Gastroesophageal sphincter (tissue), 4 donors: ENCODE measurements around the gene NUP50. TPM values are rescaled to one million over a fixed set of nuclear protein-coding genes. Genes with fewer than 3 reads are reported as not detected.

Experiments
- ATAC-seq: fragments of 150-250 bp; one replicate; pipeline ENCODE4 v1.9.1; 2016; ENCODE audit warnings: mild to moderate bottlenecking, moderate library complexity
- H3K27ac ChIP-seq, 4 donors: fragments of 200-600 bp; sonication (generic) in 3 of 4; 1 replicate in 3 of 4; 2 replicates in 1 of 4; pipeline ENCODE4 v1.5.1; 2016 to 2019
- H3K27me3 ChIP-seq: fragments of 200-600 bp; sonication (generic); one replicate; pipeline ENCODE4 v1.5.1; 2019
- H3K36me3 ChIP-seq, 2 donors: fragments of 200-600 bp; sonication (generic); one replicate each; pipeline ENCODE4 v1.5.1; 2019; ENCODE audit warnings: control low read depth in 1 of 2
- H3K4me1 ChIP-seq, 3 donors: fragments of 200-600 bp; sonication (generic); 1 replicate in 2 of 3; 2 replicates in 1 of 3; pipeline ENCODE4 v1.5.1; 2016 to 2019; ENCODE audit warnings: control low read depth in 2 of 3
- H3K4me3 ChIP-seq, 2 donors: fragments of 200-600 bp; sonication (generic); one replicate each; pipeline ENCODE4 v1.5.1; 2019; ENCODE audit warnings: mild to moderate bottlenecking in 1 of 2, moderate library complexity in 1 of 2
- H3K9me3 ChIP-seq, 3 donors: fragments of 200-600 bp; sonication (generic); one replicate each; pipeline ENCODE4 v1.5.1; 2017 to 2019; ENCODE audit warnings: control low read depth in 2 of 3
- EP300 ChIP-seq: sonication (generic); formaldehyde crosslinking; IDR thresholded peaks from one replicate; pipeline ENCODE4 v1.6.1; 2017; ENCODE audit warnings: antibody characterized with exemption, mild to moderate bottlenecking
- POLR2A ChIP-seq, 2 donors: fragments of 450-650 bp; IDR thresholded peaks; one replicate each; pipeline ENCODE4 v1.6.1; 2017; ENCODE audit warnings: antibody characterized with exemption in 2 of 2, mild to moderate bottlenecking in 2 of 2, moderate library complexity in 1 of 2
- POLR2AphosphoS5 ChIP-seq: sonication (generic); formaldehyde crosslinking; IDR thresholded peaks from one replicate; pipeline ENCODE4 v1.6.1; 2017; ENCODE audit warnings: antibody characterized with exemption
- WGBS, 2 donors: methylation state at CpG; one replicate each; pipeline ENCODE4 v1.1.5; 2018; ENCODE audit warnings: low coverage in 1 of 2; 5-methylcytosine and 5-hydroxymethylcytosine counted together
- total RNA-seq, 4 donors: library from RNA; depleted of rRNA; stranded (reverse); fragments of >200 nt; gene quantifications; one replicate each; pipeline ENCODE4 v1.1.0, GENCODE V29; 2016
- TF ChIP-seq, protein P1 (sequence below), 4 experiments: fragments of 200-600 bp in 2 of 4; fragments of 450-650 bp in 2 of 4; sonication (generic) in 1 of 4; IDR thresholded peaks; one replicate each; pipeline ENCODE4 v1.5.1; 2017 to 2019; ENCODE audit warnings: antibody characterized with exemption in 4 of 4, mild to moderate bottlenecking in 2 of 4, moderate library complexity in 2 of 4

The NUP50 gene
- total RNA-seq, 4 donors from 2014 or later = 15.9 to 32.9 (median 28.8) TPM

- Histone ChIP-seq H3K27me3 (no peaks in the 10 kb centered on the region), H3K9me3 (no peaks in the 10 kb centered on the region), H3K27ac (no peak overlapping the region), H3K4me3 (no peak overlapping the region), H3K4me1 (peaks cover 0 to 9% (median 0%) of the 10 kb centered on the region in 3 donors), H3K36me3 (peaks cover 0 to 97% of the 10 kb centered on the region in 2 donors)
- TF ChIP-seq POLR2A (IDR thresholded peaks at IDR 0.05) = no peak
- TF ChIP-seq POLR2AphosphoS5 = no peak
- no peak for TF ChIP-seq EP300
- TF ChIP-seq, protein P1, sequence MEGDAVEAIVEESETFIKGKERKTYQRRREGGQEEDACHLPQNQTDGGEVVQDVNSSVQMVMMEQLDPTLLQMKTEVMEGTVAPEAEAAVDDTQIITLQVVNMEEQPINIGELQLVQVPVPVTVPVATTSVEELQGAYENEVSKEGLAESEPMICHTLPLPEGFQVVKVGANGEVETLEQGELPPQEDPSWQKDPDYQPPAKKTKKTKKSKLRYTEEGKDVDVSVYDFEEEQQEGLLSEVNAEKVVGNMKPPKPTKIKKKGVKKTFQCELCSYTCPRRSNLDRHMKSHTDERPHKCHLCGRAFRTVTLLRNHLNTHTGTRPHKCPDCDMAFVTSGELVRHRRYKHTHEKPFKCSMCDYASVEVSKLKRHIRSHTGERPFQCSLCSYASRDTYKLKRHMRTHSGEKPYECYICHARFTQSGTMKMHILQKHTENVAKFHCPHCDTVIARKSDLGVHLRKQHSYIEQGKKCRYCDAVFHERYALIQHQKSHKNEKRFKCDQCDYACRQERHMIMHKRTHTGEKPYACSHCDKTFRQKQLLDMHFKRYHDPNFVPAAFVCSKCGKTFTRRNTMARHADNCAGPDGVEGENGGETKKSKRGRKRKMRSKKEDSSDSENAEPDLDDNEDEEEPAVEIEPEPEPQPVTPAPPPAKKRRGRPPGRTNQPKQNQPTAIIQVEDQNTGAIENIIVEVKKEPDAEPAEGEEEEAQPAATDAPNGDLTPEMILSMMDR (IDR thresholded peaks at IDR 0.05) = no peak
- WGBS, 2 donors = 83% methylated on average over 8 of the region's 9 CpGs; no CpG with 5 or more reads in 1 of the 2 donors
- no peak for ATAC-seq
Measured at GRCh38 chr22:45179276-45180049, 15.7 kb downstream of the NUP50 start.

GRCh38 chr22:45180146-45180679 is 16.5 kb downstream of the NUP50 start:
- Histone ChIP-seq H3K27me3 (no peaks in the 10 kb centered on the region), H3K9me3 (no peaks in the 10 kb centered on the region), H3K4me1 (peaks cover 0 to 9% (median 0%) of the 10 kb centered on the region in 3 donors), H3K27ac (no peak overlapping the region), H3K4me3 (no peak overlapping the region), H3K36me3 (peaks cover 0 to 97% of the 10 kb centered on the region in 2 donors)
- ATAC-seq = no peak
- WGBS, 2 donors = 57 to 79% methylated on average over 3 to 13 of the region's 14 CpGs
- TF ChIP-seq POLR2AphosphoS5 (no peak), POLR2A (IDR thresholded peaks at IDR 0.05) (no peak), EP300 (no peak)
- TF ChIP-seq, protein P1 (IDR thresholded peaks at IDR 0.05) = no peak

DNA sequence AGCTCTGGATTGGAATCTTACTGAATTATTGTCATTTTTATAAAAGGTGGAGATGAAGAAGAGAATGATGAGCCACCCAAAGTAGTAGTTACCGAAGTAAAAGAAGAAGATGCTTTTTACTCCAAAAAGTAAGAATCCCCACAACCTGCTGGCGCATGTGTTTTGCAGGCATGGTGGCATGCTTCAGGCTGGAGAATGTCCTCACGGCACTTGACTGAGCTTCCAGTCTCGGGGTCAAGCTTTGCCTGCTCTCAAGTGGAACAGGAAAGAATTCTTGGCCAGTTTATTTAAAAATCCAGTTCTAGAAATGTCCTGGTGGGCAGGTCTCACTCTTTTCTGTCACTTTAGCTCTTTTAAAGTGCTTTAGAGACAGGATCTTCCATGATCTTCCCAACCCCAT is 17.5 kb downstream of the NUP50 start:
- WGBS, 2 donors = 80 to 92% methylated on average over 2 to 4 of the region's 4 CpGs
- Histone ChIP-seq H3K4me1 (peaks cover 0 to 9% (median 0%) of the 10 kb centered on the region in 3 donors), H3K27ac (no peak overlapping the region), H3K36me3 (peaks cover 0 to 97% of the 10 kb centered on the region in 2 donors), H3K4me3 (no peak overlapping the region), H3K27me3 (no peaks in the 10 kb centered on the region), H3K9me3 (no peaks in the 10 kb centered on the region)
- no peak for ATAC-seq
- no peak for TF ChIP-seq EP300
- TF ChIP-seq POLR2A (IDR thresholded peaks at IDR 0.05) = no peak
- TF ChIP-seq, protein P1 (IDR thresholded peaks at IDR 0.05) = no peak
- TF ChIP-seq POLR2AphosphoS5 = no peak

DNA sequence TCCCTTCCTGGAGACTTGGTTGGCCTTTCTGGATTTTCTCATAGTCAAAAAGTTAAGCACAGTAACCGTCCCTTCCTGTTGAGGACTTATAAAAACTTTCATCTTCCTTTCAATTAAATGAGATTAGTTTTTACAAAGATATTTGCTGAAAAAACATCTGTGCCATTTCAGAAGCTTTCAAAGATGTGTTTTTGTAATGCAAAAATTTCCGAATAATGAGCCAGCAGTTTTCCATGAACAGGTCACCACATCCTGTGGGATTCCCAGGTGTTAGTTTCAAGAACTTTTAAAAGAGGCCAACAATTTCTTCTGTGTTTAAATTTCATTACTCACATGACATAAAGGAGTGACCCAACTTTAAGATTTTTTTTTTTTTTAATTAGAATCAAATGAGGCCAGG is 18.0 kb downstream of the NUP50 start:
- peaks cover 0 to 9% (median 0%) of the 10 kb centered on the region in 3 donors for H3K4me1 ChIP-seq
- peaks cover 0 to 93% of the 10 kb centered on the region in 2 donors for H3K36me3 ChIP-seq
- 80 to 88% methylated on average over 2 of the region's 2 CpGs for WGBS, 2 donors
- H3K9me3 ChIP-seq = no peaks in the 10 kb centered on the region
- H3K27me3 ChIP-seq = no peaks in the 10 kb centered on the region
- H3K4me3 ChIP-seq = no peak overlapping the region
- ATAC-seq = no peak
- TF ChIP-seq EP300 (no peak), POLR2A (IDR thresholded peaks at IDR 0.05) (no peak), POLR2AphosphoS5 (no peak)
- H3K27ac ChIP-seq = no peak overlapping the region

GRCh38 chr22:45183974-45184373 is 20.2 kb downstream of the NUP50 start:
- H3K9me3 ChIP-seq = no peaks in the 10 kb centered on the region
- TF ChIP-seq, protein P1 (IDR thresholded peaks at IDR 0.05) = no peak
- TF ChIP-seq POLR2AphosphoS5 (no peak), POLR2A (IDR thresholded peaks at IDR 0.05) (no peak), EP300 (no peak)
- ATAC-seq = no peak
- H3K36me3 ChIP-seq = peaks cover 0 to 84% of the 10 kb centered on the region in 2 donors
- no peak overlapping the region for H3K27ac ChIP-seq
- H3K4me3 ChIP-seq = no peak overlapping the region
- WGBS, 2 donors = 71% methylated on average over 6 of the region's 13 CpGs; no CpG with 5 or more reads in 1 of the 2 donors
- peaks cover 0 to 9% (median 0%) of the 10 kb centered on the region in 3 donors for H3K4me1 ChIP-seq
- no peaks in the 10 kb centered on the region for H3K27me3 ChIP-seq
